ENCODE measurements around the gene KLHL22. TPM values are rescaled to one million over a fixed set of nuclear protein-coding genes. Genes with fewer than 3 reads are reported as not detected.

Gene KLHL22
- total RNA-seq, 1 experiment from 2014 or later, result 36.2 TPM

GRCh38 chr22:20464912-20465758 lies 30.5 kb downstream of the KLHL22 start:
- Histone ChIP-seq H3K9me3 (ENCODE audit: low read depth, low read length, poor library complexity, severe bottlenecking) (no peaks in the 10 kb centered on the region), H3K36me3 (ENCODE audit: insufficient read depth, low read length, poor library complexity, severe bottlenecking) (peaks cover 6% of the 10 kb centered on the region), H3K4me3 (ENCODE audit: low read depth, low read length, poor library complexity, severe bottlenecking) (no peak overlapping the region), H3K4me1 (ENCODE audit: insufficient read depth, low read length, poor library complexity, severe bottlenecking) (no peaks in the 10 kb centered on the region), H3K27ac (ENCODE audit: low read depth, low read length, poor library complexity, severe bottlenecking) (no peak overlapping the region), H3K27me3 (replicated peaks; ENCODE audit: insufficient read depth, low read depth, low read length, poor library complexity) (no peaks in the 10 kb centered on the region)
- DNase-seq (ENCODE audit: low spot score), result no peak
- no TSS peak for BruUV-seq (replicated peaks)
- ChIA-PET POLR2A (ENCODE audit: low non-redundant PET) (no interaction called here), CTCF (no interaction called here)
- TF ChIP-seq EZH2 (IDR thresholded peaks at IDR 0.05; ENCODE audit: borderline replicate concordance, low read depth, low read length, poor library complexity, severe bottlenecking), result no peak
- no peak for TF ChIP-seq CTCF (conservative IDR thresholded peaks at IDR 0.05; ENCODE audit: low read depth, low read length)
- intact Hi-C loops (cut with micrococcal nuclease; ENCODE audit: unreplicated experiment), result no loop called here

- no peak for DNase-seq (ENCODE audit: low spot score)
- H3K4me1 ChIP-seq (ENCODE audit: insufficient read depth, low read length, poor library complexity, severe bottlenecking), result no peaks in the 10 kb centered on the region
- peaks cover 6% of the 10 kb centered on the region for H3K36me3 ChIP-seq (ENCODE audit: insufficient read depth, low read length, poor library complexity, severe bottlenecking)
- H3K4me3 ChIP-seq (ENCODE audit: low read depth, low read length, poor library complexity, severe bottlenecking), result no peak overlapping the region
- ChIA-PET POLR2A (ENCODE audit: low non-redundant PET) (no interaction called here), CTCF (no interaction called here)
- H3K27ac ChIP-seq (ENCODE audit: low read depth, low read length, poor library complexity, severe bottlenecking), result no peak overlapping the region
- no peaks in the 10 kb centered on the region for H3K9me3 ChIP-seq (ENCODE audit: low read depth, low read length, poor library complexity, severe bottlenecking)
- intact Hi-C loops (cut with micrococcal nuclease; ENCODE audit: unreplicated experiment), result no loop called here
- no peak for TF ChIP-seq EZH2 (IDR thresholded peaks at IDR 0.05; ENCODE audit: borderline replicate concordance, low read depth, low read length, poor library complexity, severe bottlenecking)
- TF ChIP-seq CTCF (conservative IDR thresholded peaks at IDR 0.05; ENCODE audit: low read depth, low read length), result no peak
- BruUV-seq (replicated peaks), result no TSS peak
- H3K27me3 ChIP-seq (replicated peaks; ENCODE audit: insufficient read depth, low read depth, low read length, poor library complexity), result no peaks in the 10 kb centered on the region
Measured at GRCh38 chr22:20464096-20464614, 31.4 kb downstream of the KLHL22 start.

- H3K4me3 ChIP-seq (ENCODE audit: low read depth, low read length, poor library complexity, severe bottlenecking), result no peak overlapping the region
- TF ChIP-seq EZH2 (IDR thresholded peaks at IDR 0.05; ENCODE audit: borderline replicate concordance, low read depth, low read length, poor library complexity, severe bottlenecking) (no peak), CTCF (conservative IDR thresholded peaks at IDR 0.05; ENCODE audit: low read depth, low read length) (no peak)
- H3K27me3 ChIP-seq (replicated peaks; ENCODE audit: insufficient read depth, low read depth, low read length, poor library complexity), result no peaks in the 10 kb centered on the region
- no peak for DNase-seq (ENCODE audit: low spot score)
- H3K27ac ChIP-seq (ENCODE audit: low read depth, low read length, poor library complexity, severe bottlenecking), result no peak overlapping the region
- ChIA-PET CTCF (no interaction called here), POLR2A (ENCODE audit: low non-redundant PET) (no interaction called here)
- H3K9me3 ChIP-seq (ENCODE audit: low read depth, low read length, poor library complexity, severe bottlenecking), result no peaks in the 10 kb centered on the region
- intact Hi-C loops (cut with micrococcal nuclease; ENCODE audit: unreplicated experiment), result no loop called here
- H3K36me3 ChIP-seq (ENCODE audit: insufficient read depth, low read length, poor library complexity, severe bottlenecking), result peaks cover 6% of the 10 kb centered on the region
- no peaks in the 10 kb centered on the region for H3K4me1 ChIP-seq (ENCODE audit: insufficient read depth, low read length, poor library complexity, severe bottlenecking)
- no TSS peak for BruUV-seq (replicated peaks)
Measured at GRCh38 chr22:20463324-20464095, 32.1 kb downstream of the KLHL22 start.
